Uterus (tissue), 4 donors: ENCODE data around the gene PHC2. TPM values are rescaled to one million over a fixed set of nuclear protein-coding genes. Genes with fewer than 3 reads are reported as not detected.

Experiments used
- DNase-seq, 2 donors: peaks; one replicate each; pipeline ENCODE4 v3.0.0-alpha.2; 2019 to 2020
- H3K27ac ChIP-seq, 2 donors: fragments of 200-600 bp; sonication (generic); 1 replicate in 1 of 2; 2 replicates in 1 of 2; pipeline ENCODE4 v1.5.1; 2016 to 2018
- H3K27me3 ChIP-seq, 2 donors: fragments of 200-600 bp; sonication (generic); one replicate each; pipeline ENCODE4 v1.5.1; 2018 to 2019; ENCODE audit warnings: control low read depth in 1 of 2
- H3K36me3 ChIP-seq, 2 donors: fragments of 200-600 bp; sonication (generic); one replicate each; pipeline ENCODE4 v1.5.1; 2019; ENCODE audit warnings: control low read depth in 1 of 2
- H3K4me1 ChIP-seq, 2 donors: fragments of 200-600 bp; sonication (generic); one replicate each; pipeline ENCODE4 v1.5.1; 2018 to 2019; ENCODE audit warnings: control low read depth in 1 of 2
- H3K4me3 ChIP-seq, 2 donors: fragments of 200-600 bp; sonication (generic); 1 replicate in 1 of 2; 2 replicates in 1 of 2; pipeline ENCODE4 v1.5.1; 2018 to 2019; ENCODE audit warnings: mild to moderate bottlenecking in 1 of 2
- H3K9me3 ChIP-seq, 2 donors: fragments of 200-600 bp; sonication (generic); one replicate each; pipeline ENCODE4 v1.5.1; 2019; ENCODE audit warnings: control low read depth in 1 of 2
- CTCF ChIP-seq, 4 experiments: fragments of 200-600 bp in 2 of 4; fragments of 450-650 bp in 2 of 4; sonication (generic) in 2 of 4; IDR thresholded peaks; one replicate each; pipeline ENCODE4 v1.5.1; 2016 to 2019; ENCODE audit warnings: antibody characterized with exemption in 4 of 4, mild to moderate bottlenecking in 2 of 4, moderate library complexity in 1 of 4
- POLR2A ChIP-seq, 2 donors: fragments of 450-650 bp; IDR thresholded peaks; one replicate each; pipeline ENCODE4 v1.6.1; 2016; ENCODE audit warnings: antibody characterized with exemption in 2 of 2, mild to moderate bottlenecking in 1 of 2, moderate library complexity in 1 of 2
- intact Hi-C: fragments of 100-400 bp; cut with DNase I; formaldehyde crosslinking; loops from one replicate; pipeline ENCODE4 v1.15.1; 2023; ENCODE audit warnings: low total_unique reads
- total RNA-seq, 4 donors: library from RNA; depleted of rRNA in 3 of 4; stranded (reverse); fragments of >200 nt in 3 of 4; gene quantifications; one replicate each; pipeline versions ENCODE4 v1.1.0 to v1.2.4, GENCODE V29; 2014 to 2023
- donor health status: DM: yes; HTN: yes; CAD: no.

The PHC2 gene
- total RNA-seq, 4 donors from 2014 or later, result 51.5 to 203 (median 102) TPM

- intact Hi-C loops, result no loop called here
- Histone ChIP-seq H3K27me3 (no peaks in the 10 kb centered on the region), H3K36me3 (no peaks in the 10 kb centered on the region), H3K4me1 (peaks cover 9 to 11% of the 10 kb centered on the region in 2 donors), H3K27ac (peak overlapping the region; percentile 99), H3K4me3 (peak overlapping the region; percentile 64 to 95), H3K9me3 (no peaks in the 10 kb centered on the region)
- peak; percentile 52 to 56 for DNase-seq
- TF ChIP-seq CTCF (IDR thresholded peaks at IDR 0.05) (no peak), POLR2A (IDR thresholded peaks at IDR 0.05) (peak in 1 of 2 donors; percentile 36)
Observed at GRCh38 chr1:33349081-33349759, 81.7 kb downstream of the PHC2 start.

DNA sequence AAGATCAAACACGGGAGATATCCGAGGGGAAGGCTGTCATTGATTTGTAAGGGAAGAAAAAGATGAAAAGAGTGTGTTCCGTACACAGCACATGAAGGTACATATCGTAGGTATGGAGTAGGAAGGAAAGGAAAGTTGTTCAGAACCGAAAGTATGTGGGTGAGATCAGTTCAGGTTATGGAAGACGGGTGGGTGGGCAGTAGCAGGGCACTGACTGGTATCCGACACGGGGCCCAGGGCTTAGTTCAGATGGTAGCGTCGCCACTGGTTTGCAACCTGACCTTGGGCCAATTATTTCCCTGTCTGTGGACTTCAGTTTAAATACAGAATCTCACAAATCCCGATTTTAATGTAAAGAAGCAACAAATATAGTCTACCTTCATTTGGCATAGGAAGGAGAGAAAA, 82.2 kb downstream of the PHC2 start:
- Histone ChIP-seq H3K36me3 (no peaks in the 10 kb centered on the region), H3K4me3 (peak overlapping the region; percentile 64 to 95), H3K9me3 (no peaks in the 10 kb centered on the region), H3K27me3 (no peaks in the 10 kb centered on the region), H3K4me1 (peaks cover 9 to 13% of the 10 kb centered on the region in 2 donors), H3K27ac (peak overlapping the region; percentile 99)
- intact Hi-C loops, result no loop called here
- no peak for TF ChIP-seq POLR2A (IDR thresholded peaks at IDR 0.05)
- TF ChIP-seq CTCF (IDR thresholded peaks at IDR 0.05), result no peak
- no peak for DNase-seq

DNA sequence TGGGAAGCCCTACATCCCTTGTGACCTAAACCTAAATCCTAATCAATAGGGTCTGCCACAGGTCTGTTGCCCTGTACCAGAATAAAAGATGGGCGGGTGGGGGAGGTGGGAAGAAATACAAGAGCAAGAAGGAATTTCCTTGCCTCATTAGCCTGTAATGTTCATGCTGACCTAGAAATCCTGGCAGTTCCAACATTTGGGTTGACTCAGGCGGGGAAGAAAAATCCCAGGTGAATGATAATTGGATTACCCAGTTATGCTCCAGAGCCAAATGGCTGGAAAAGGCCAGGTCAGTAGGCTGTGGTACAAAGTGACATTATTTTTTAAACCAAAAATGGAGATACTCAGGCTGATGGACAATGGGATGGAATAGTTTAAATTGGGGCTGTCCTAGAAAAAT, 82.7 kb downstream of the PHC2 start:
- peaks cover 9 to 13% of the 10 kb centered on the region in 2 donors for H3K4me1 ChIP-seq
- H3K27ac ChIP-seq, result peak overlapping the region; percentile 99
- peak overlapping the region; percentile 64 to 95 for H3K4me3 ChIP-seq
- H3K9me3 ChIP-seq, result no peaks in the 10 kb centered on the region
- intact Hi-C loops, result no loop called here
- TF ChIP-seq CTCF (IDR thresholded peaks at IDR 0.05), result no peak
- no peak for TF ChIP-seq POLR2A (IDR thresholded peaks at IDR 0.05)
- H3K27me3 ChIP-seq, result no peaks in the 10 kb centered on the region
- H3K36me3 ChIP-seq, result no peaks in the 10 kb centered on the region
- DNase-seq, result peak in 1 of 2 donors; percentile 42

DNA sequence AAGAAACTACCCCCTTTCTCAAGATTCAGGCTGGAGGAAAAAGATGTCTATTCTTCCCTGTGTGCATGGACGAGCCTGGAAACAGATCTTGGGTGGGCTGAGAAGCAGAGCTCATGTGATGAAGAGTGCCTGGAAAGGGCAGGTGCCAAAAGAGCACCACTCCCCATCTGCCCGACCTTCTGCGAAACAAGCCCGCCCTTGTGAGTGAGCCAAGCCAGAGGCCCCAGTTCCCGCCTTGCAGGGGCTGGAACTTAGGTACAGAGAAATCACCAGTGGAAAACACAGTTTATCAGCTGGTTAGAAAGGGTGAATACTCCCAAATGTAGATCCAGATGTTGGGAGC, 83.3 kb downstream of the PHC2 start:
- intact Hi-C loops, result no loop called here
- H3K9me3 ChIP-seq, result no peaks in the 10 kb centered on the region
- no peaks in the 10 kb centered on the region for H3K27me3 ChIP-seq
- peak overlapping the region; percentile 64 to 95 for H3K4me3 ChIP-seq
- peak overlapping the region; percentile 99 for H3K27ac ChIP-seq
- DNase-seq, result peak; percentile 51 to 58
- H3K4me1 ChIP-seq, result peaks cover 13 to 14% of the 10 kb centered on the region in 2 donors
- no peaks in the 10 kb centered on the region for H3K36me3 ChIP-seq
- TF ChIP-seq POLR2A (IDR thresholded peaks at IDR 0.05) (no peak), CTCF (IDR thresholded peaks at IDR 0.05) (no peak)

GRCh38 chr1:33346927-33347649, 83.8 kb downstream of the PHC2 start:
- DNase-seq, result peak; percentile 50 to 75
- peak overlapping the region; percentile 99 for H3K27ac ChIP-seq
- peak overlapping the region; percentile 64 to 95 for H3K4me3 ChIP-seq
- intact Hi-C loops, result no loop called here
- no peak for TF ChIP-seq CTCF (IDR thresholded peaks at IDR 0.05)
- TF ChIP-seq POLR2A (IDR thresholded peaks at IDR 0.05), result peak; percentile 54 to 62
- H3K9me3 ChIP-seq, result no peaks in the 10 kb centered on the region
- H3K27me3 ChIP-seq, result no peaks in the 10 kb centered on the region
- H3K4me1 ChIP-seq, result peaks cover 13 to 16% of the 10 kb centered on the region in 2 donors
- H3K36me3 ChIP-seq, result no peaks in the 10 kb centered on the region
